WTC11 (cell line): Measurements from ENCODE around the gene VAV2. TPM values are rescaled to one million over a fixed set of nuclear protein-coding genes. Genes with fewer than 3 reads are reported as not detected.

Experiments
- ATAC-seq: fragments of 200-7000 bp; cut with Tn5 transposase; 2 replicates; pipeline ENCODE4 v1.10.0; 2021; ENCODE audit warnings: mild to moderate bottlenecking, moderate library complexity
- CTCF ChIA-PET: fragments of 300-600 bp; sonication (Branson Sonifier 250); formaldehyde crosslinking; loops from one replicate; lab custom pipeline; 2021; ENCODE audit warnings: antibody characterized with exemption; lab: Charles Lee
- POLR2A ChIA-PET: fragments of 350-600 bp; sonication (Branson Sonifier 250); formaldehyde crosslinking; loops from one replicate; lab custom pipeline; 2021; ENCODE audit warnings: antibody characterized with exemption; lab: Charles Lee
- DNase-seq: peaks from one replicate; pipeline ENCODE4 v3.0.0; 2021; ENCODE audit warnings: low spot score
- H3K27ac Mint-ChIP-seq: 2 replicates; pipeline ENCODE4 v1.8.0; 2021; ENCODE audit warnings: mixed read lengths
- H3K27me3 Mint-ChIP-seq: 2 replicates; pipeline ENCODE4 v1.8.0; 2021; ENCODE audit warnings: low read depth, mild to moderate bottlenecking, moderate library complexity, mixed read lengths
- H3K36me3 Mint-ChIP-seq: 2 replicates; pipeline ENCODE4 v1.8.0; 2021; ENCODE audit warnings: mixed read lengths
- H3K4me1 Mint-ChIP-seq: 2 replicates; pipeline ENCODE4 v1.8.0; 2022; ENCODE audit warnings: mixed read lengths
- H3K4me3 Mint-ChIP-seq: 2 replicates; pipeline ENCODE4 v1.8.0; 2021; ENCODE audit warnings: mild to moderate bottlenecking, moderate library complexity, mixed read lengths
- H3K9me3 Mint-ChIP-seq: 2 replicates; pipeline ENCODE4 v1.8.0; 2021; ENCODE audit warnings: mixed read lengths
- AFF4 ChIP-seq: sonication (generic); formaldehyde crosslinking; IDR thresholded peaks from 2 replicates; pipeline ENCODE4 v1.8.1; 2023; ENCODE audit warnings: mild to moderate bottlenecking, missing genetic modification reagents, borderline replicate concordance
- ATF2 ChIP-seq: sonication (generic); formaldehyde crosslinking; IDR thresholded peaks from 2 replicates; pipeline ENCODE4 v1.8.1; 2022; ENCODE audit warnings: low read depth, missing genetic modification reagents, borderline replicate concordance
- E2F5 ChIP-seq: sonication (generic); formaldehyde crosslinking; IDR thresholded peaks from 2 replicates; pipeline ENCODE4 v1.8.1; 2022; ENCODE audit warnings: mild to moderate bottlenecking, moderate library complexity, missing genetic modification reagents
- ERG ChIP-seq: fragments of 250-450 bp; sonication (Bioruptor Pico); IDR thresholded peaks from 2 replicates; pipeline ENCODE4 v1.8.0; 2021; ENCODE audit warnings: mild to moderate bottlenecking
- FOXP4 ChIP-seq: sonication (generic); formaldehyde crosslinking; IDR thresholded peaks from 2 replicates; pipeline ENCODE4 v1.8.0; 2022; ENCODE audit warnings: mild to moderate bottlenecking, missing genetic modification reagents
- GABPB1 ChIP-seq: sonication (generic); formaldehyde crosslinking; IDR thresholded peaks from 2 replicates; pipeline ENCODE4 v1.8.1; 2023; ENCODE audit warnings: mild to moderate bottlenecking, missing genetic modification reagents
- GRHL2 ChIP-seq: fragments of 250-450 bp; sonication (Bioruptor Pico); IDR thresholded peaks from 2 replicates; pipeline ENCODE4 v1.8.0; 2022; ENCODE audit warnings: mild to moderate bottlenecking, moderate library complexity; ENCODE audit not compliant: insufficient replicate concordance, severe bottlenecking
- IRF1 ChIP-seq: sonication (generic); formaldehyde crosslinking; IDR thresholded peaks from 2 replicates; pipeline ENCODE4 v1.8.0; 2023; ENCODE audit warnings: missing genetic modification reagents
- MLX ChIP-seq: sonication (generic); formaldehyde crosslinking; IDR thresholded peaks from 2 replicates; pipeline ENCODE4 v1.8.1; 2023; ENCODE audit warnings: mild to moderate bottlenecking, missing genetic modification reagents, moderate library complexity
- MXD4 ChIP-seq: fragments of 250-450 bp; sonication (Bioruptor Pico); IDR thresholded peaks from 2 replicates; pipeline ENCODE4 v1.8.0; 2021; ENCODE audit warnings: mild to moderate bottlenecking, moderate library complexity, borderline replicate concordance
- NFE2L1 ChIP-seq: sonication (generic); formaldehyde crosslinking; IDR thresholded peaks from 2 replicates; pipeline ENCODE4 v1.8.1; 2023; ENCODE audit warnings: missing genetic modification reagents
- NR2C2 ChIP-seq: sonication (generic); formaldehyde crosslinking; IDR thresholded peaks from 2 replicates; pipeline ENCODE4 v1.8.0; 2022; ENCODE audit warnings: mild to moderate bottlenecking, missing genetic modification reagents
- NR3C1 ChIP-seq: sonication (generic); formaldehyde crosslinking; conservative IDR thresholded peaks from 2 replicates; pipeline ENCODE4 v1.8.1; 2023; ENCODE audit warnings: low read depth, mild to moderate bottlenecking, missing genetic modification reagents
- OVOL2 ChIP-seq: fragments of 250-450 bp; sonication (Bioruptor Pico); IDR thresholded peaks from 2 replicates; pipeline ENCODE4 v1.9.0; 2021; ENCODE audit warnings: mild to moderate bottlenecking, borderline replicate concordance
- PRRX2 ChIP-seq: fragments of 250-450 bp; sonication (Bioruptor Pico); IDR thresholded peaks from 2 replicates; pipeline ENCODE4 v1.8.0; 2021; ENCODE audit warnings: mild to moderate bottlenecking
- RORB ChIP-seq: fragments of 250-450 bp; sonication (Bioruptor Pico); IDR thresholded peaks from 2 replicates; pipeline ENCODE4 v1.9.0; 2021; ENCODE audit warnings: mild to moderate bottlenecking
- SMAD3 ChIP-seq: sonication (generic); formaldehyde crosslinking; IDR thresholded peaks from 2 replicates; pipeline ENCODE4 v1.8.0; 2022; ENCODE audit warnings: missing genetic modification reagents, mild to moderate bottlenecking, borderline replicate concordance
- SOX15 ChIP-seq: fragments of 250-450 bp; sonication (Bioruptor Pico); IDR thresholded peaks from 2 replicates; pipeline ENCODE4 v1.9.0; 2021; ENCODE audit warnings: mild to moderate bottlenecking
- TEAD4 ChIP-seq: sonication (generic); formaldehyde crosslinking; IDR thresholded peaks from 2 replicates; pipeline ENCODE4 v1.8.0; 2022; ENCODE audit warnings: mild to moderate bottlenecking, missing genetic modification reagents
- ZNF232 ChIP-seq: sonication (generic); formaldehyde crosslinking; IDR thresholded peaks from 2 replicates; pipeline ENCODE4 v1.8.0; 2022; ENCODE audit warnings: mild to moderate bottlenecking, missing genetic modification reagents
- ZNF396 ChIP-seq: fragments of 250-450 bp; sonication (Bioruptor Pico); IDR thresholded peaks from 2 replicates; pipeline ENCODE4 v1.8.0; 2021; ENCODE audit warnings: mild to moderate bottlenecking, moderate library complexity, borderline replicate concordance
- ZNF423 ChIP-seq: fragments of 250-450 bp; sonication (Bioruptor Pico); IDR thresholded peaks from 2 replicates; pipeline ENCODE4 v2.1.2; 2022; ENCODE audit warnings: mild to moderate bottlenecking, moderate library complexity
- total RNA-seq: library from RNA; stranded (reverse); gene quantifications from 3 replicates; pipeline ENCODE4 v1.2.3, GENCODE V29; 2021

Gene VAV2
- total RNA-seq, 1 experiment from 2014 or later, result 39.7 TPM

GRCh38 chr9:133950192-133950591 is 41.9 kb downstream of the VAV2 start:
- no peak; the same call in 1 of the 2 replicates for ATAC-seq
- Mint-ChIP-seq H3K4me1 (peaks cover 29% of the 10 kb centered on the region), H3K9me3 (no peaks in the 10 kb centered on the region), H3K4me3 (no peak overlapping the region), H3K27ac (peak overlapping the region; percentile 45; the same call in 1 of the 2 replicates), H3K36me3 (no peaks in the 10 kb centered on the region), H3K27me3 (no peaks in the 10 kb centered on the region)
- CTCF ChIA-PET, result interaction anchor here (1.2 kb wide), 1 partner anchor 43 kb away, joined by 4 read pairs; no protein-coding TSS in a partner anchor
- TF ChIP-seq E2F5 (CRISPR knock-in tag), result no peak
- no peak for TF ChIP-seq ERG (CRISPR knock-in tag)
- no peak for TF ChIP-seq MLX (CRISPR knock-in tag)
- no peak for TF ChIP-seq FOXP4 (CRISPR knock-in tag)
- no peak for TF ChIP-seq GABPB1
- TF ChIP-seq ATF2 (CRISPR knock-in tag), result no peak
- TF ChIP-seq GRHL2 (CRISPR knock-in tag), result no peak
- TF ChIP-seq TEAD4 (CRISPR knock-in tag), result no peak
- TF ChIP-seq SMAD3 (CRISPR knock-in tag), result no peak
- no peak for TF ChIP-seq PRRX2 (CRISPR knock-in tag)
- no peak for TF ChIP-seq IRF1 (CRISPR knock-in tag)
- no peak for TF ChIP-seq OVOL2 (CRISPR knock-in tag)
- TF ChIP-seq NR3C1 (CRISPR knock-in tag), result no peak
- POLR2A ChIA-PET, result interaction anchor here (0.6 kb wide), 1 partner anchor 112 kb away, joined by 3 read pairs; no protein-coding TSS in a partner anchor
- no peak for DNase-seq

GRCh38 chr9:133949486-133950061 is 42.5 kb downstream of the VAV2 start:
- H3K4me1 Mint-ChIP-seq, result peaks cover 23% of the 10 kb centered on the region
- ATAC-seq, result no peak
- TF ChIP-seq ZNF396 (CRISPR knock-in tag) (no peak), ERG (CRISPR knock-in tag) (no peak), NR2C2 (CRISPR knock-in tag) (no peak), MXD4 (CRISPR knock-in tag) (no peak), AFF4 (CRISPR knock-in tag) (no peak), ZNF423 (CRISPR knock-in tag) (no peak), SOX15 (CRISPR knock-in tag) (no peak), TEAD4 (CRISPR knock-in tag) (no peak), ZNF232 (CRISPR knock-in tag) (no peak), NFE2L1 (CRISPR knock-in tag) (no peak), RORB (CRISPR knock-in tag) (no peak)

More at GRCh38 chr9:133949486-133950061, 42.5 kb downstream of the VAV2 start:
- Mint-ChIP-seq H3K9me3 (no peaks in the 10 kb centered on the region), H3K36me3 (no peaks in the 10 kb centered on the region), H3K27ac (peak overlapping the region; percentile 91; the same call in 1 of the 2 replicates), H3K27me3 (no peaks in the 10 kb centered on the region), H3K4me3 (no peak overlapping the region)
- POLR2A ChIA-PET, result no interaction called here
- CTCF ChIA-PET, result interaction anchor here (1.2 kb wide), 1 partner anchor 44 kb away, joined by 4 read pairs; no protein-coding TSS in a partner anchor
- DNase-seq, result no peak
